Right lobe of liver (tissue), 4 donors: ENCODE data around the gene CD2AP.

ENCODE experiments used
- POLR2A ChIP-seq: fragments of 450-650 bp; IDR thresholded peaks from one replicate; pipeline ENCODE4 v1.6.1; 2017; ENCODE audit warnings: antibody characterized with exemption, mild to moderate bottlenecking
- TF ChIP-seq, protein P1 (sequence below), 4 donors: fragments of 200-600 bp in 3 of 4; fragments of 450-650 bp in 1 of 4; IDR thresholded peaks; one replicate each; pipeline versions ENCODE4 v1.5.1 to v1.8.0; 2016 to 2022; ENCODE audit warnings: antibody characterized with exemption in 4 of 4, mild to moderate bottlenecking in 2 of 4
- donor health status: DM: no; HTN: no; CAD: no.
- donor health status: DM: no; HTN: no; CAD: no.
- donor health status: DM: no; HTN: yes; CAD: no.

DNA sequence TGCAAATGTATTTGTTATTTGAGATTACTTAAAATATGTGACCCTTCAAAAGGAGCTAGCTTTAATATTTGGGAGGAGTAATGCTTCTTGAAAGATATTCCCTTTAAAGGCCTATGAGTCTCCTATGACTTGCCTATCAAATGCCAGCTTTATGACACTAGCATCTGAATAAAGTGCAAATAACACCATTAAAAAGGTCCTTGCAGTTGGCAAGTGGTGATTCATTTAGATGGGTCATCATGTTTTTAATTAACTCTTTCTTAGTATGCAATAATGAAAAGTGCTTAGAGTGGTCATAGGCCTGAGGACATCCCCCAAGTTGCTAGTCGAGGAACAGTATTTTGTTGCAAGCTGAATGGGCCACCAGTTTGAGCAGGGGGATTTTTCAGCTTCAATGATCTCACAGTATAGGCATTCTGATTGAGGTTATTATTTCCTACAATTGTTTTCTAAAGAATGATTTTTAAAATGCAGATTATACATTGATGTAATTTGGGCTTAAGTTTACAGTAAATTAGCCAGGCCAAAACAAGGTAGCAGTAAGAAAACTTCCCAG lies 3.7 kb upstream of the CD2AP start:
- TF ChIP-seq, protein P1, sequence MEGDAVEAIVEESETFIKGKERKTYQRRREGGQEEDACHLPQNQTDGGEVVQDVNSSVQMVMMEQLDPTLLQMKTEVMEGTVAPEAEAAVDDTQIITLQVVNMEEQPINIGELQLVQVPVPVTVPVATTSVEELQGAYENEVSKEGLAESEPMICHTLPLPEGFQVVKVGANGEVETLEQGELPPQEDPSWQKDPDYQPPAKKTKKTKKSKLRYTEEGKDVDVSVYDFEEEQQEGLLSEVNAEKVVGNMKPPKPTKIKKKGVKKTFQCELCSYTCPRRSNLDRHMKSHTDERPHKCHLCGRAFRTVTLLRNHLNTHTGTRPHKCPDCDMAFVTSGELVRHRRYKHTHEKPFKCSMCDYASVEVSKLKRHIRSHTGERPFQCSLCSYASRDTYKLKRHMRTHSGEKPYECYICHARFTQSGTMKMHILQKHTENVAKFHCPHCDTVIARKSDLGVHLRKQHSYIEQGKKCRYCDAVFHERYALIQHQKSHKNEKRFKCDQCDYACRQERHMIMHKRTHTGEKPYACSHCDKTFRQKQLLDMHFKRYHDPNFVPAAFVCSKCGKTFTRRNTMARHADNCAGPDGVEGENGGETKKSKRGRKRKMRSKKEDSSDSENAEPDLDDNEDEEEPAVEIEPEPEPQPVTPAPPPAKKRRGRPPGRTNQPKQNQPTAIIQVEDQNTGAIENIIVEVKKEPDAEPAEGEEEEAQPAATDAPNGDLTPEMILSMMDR (IDR thresholded peaks at IDR 0.05): no peak
- TF ChIP-seq POLR2A: no peak
